Stimulated activated CD8-positive, alpha-beta memory T cell treated with anti-CD3 and anti-CD28 coated beads, Interleukin-2, amount 100 ng/mL, for 1 hour (primary cell): Measurements from ENCODE around the gene MYH4.

Experiments used
- DNase-seq, 2 donors: peaks; one replicate each; pipeline ENCODE4 v3.0.0-alpha.2; 2020; ENCODE audit warnings: low read depth in 2 of 2

The MYH4 gene

GRCh38 chr17:10469459-10469858, at the start of gene MYH4:
TSS of gene MYH4 (minus strand) at chr17:10469559. CDS start at chr17:10466745, 2,814 bp downstream.
- no peak for DNase-seq

GRCh38 chr17:10518271-10519037, 49.1 kb upstream of the MYH4 start, which contains the start of gene MYH1:
TSS of gene MYH1 (minus strand) at chr17:10518542. CDS start at chr17:10516642, 1,900 bp downstream.
- no peak for DNase-seq

GRCh38 chr17:10516638-10517037, 47.3 kb upstream of the MYH4 start:
- DNase-seq = no peak

- no peak for DNase-seq
These were observed 46.7 kb upstream of the MYH4 start for GRCh38 chr17:10516065-10516464.

DNA sequence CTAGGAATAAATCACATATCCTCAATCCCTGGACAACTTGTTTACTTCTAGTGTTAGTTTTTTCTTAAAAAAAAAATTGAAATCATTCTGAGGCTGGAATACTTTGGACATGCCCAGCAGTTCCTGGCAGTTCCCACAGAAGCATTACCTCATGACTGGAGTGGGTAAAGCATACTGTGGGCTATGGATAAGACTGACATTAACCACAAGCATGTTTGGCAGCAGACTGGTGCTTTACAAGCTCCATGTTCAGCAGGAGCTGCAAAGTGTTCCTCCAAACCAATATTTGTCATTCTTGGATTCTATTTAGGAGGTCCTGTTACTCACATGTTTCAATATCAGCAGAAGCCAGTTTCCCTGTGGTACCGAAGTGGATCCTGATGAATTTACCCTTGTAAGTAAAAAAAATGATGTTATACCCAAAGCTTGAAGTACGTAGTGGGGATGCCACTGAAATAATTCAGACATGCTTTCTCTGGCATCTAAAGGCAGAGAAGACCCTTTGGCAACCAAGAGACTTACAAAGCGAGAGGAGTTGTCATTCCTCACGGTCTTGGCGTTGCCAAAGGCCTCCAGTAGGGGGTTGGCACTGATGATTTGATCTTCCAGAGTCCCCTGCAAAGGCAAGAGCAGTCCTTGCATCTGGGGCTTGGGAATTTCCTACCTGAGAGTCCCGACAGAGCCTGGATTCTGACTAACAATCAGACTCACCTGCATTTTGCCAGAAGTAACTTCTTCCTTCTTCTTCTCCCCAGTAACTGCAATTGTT, 44.1 kb upstream of the MYH4 start:
- no peak for DNase-seq

GRCh38 chr17:10512856-10513255, 43.5 kb upstream of the MYH4 start:
- DNase-seq = no peak

GRCh38 chr17:10499950-10500349, 30.6 kb upstream of the MYH4 start:
- no peak for DNase-seq

DNA sequence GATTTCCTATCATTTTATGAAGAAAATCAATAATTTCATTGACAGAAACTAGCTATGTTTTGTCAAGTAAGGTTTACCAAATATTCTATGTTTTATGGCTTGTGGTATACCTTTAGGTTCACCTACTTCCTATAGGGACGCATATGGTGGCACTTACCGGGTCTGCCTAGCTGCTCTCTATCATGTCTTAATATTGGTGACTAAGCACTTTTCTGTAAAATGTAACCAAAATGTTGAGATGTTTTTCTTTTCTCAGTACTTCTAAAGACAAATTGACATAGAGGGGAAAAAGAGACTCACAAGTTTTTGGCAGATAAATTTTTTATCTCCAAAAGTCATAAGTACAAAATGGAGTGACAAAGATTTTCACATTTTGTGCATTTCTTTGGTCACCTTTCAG, 22.6 kb upstream of the MYH4 start:
- no peak for DNase-seq

- DNase-seq = no peak
These were observed 12.9 kb upstream of the MYH4 start for GRCh38 chr17:10482252-10482651.

DNA sequence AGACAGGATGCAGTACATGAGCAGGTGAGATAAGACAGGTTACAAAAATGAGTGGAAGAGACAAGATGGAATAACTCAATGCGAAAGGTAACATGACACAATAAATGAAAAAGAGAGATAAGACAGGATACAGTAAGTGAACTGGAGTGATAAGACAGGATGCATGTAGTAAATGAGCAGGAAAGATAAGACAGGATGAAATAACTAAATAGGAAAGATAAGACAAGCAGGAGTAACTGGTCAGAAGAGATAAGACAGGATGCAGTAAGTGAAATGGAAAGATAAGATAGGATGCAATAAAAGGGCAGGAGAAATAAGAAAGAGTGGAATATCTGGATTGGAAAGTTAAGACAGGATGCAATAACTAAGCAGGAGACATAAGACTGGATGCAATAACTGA, 8.3 kb upstream of the MYH4 start:
- no peak for DNase-seq

DNA sequence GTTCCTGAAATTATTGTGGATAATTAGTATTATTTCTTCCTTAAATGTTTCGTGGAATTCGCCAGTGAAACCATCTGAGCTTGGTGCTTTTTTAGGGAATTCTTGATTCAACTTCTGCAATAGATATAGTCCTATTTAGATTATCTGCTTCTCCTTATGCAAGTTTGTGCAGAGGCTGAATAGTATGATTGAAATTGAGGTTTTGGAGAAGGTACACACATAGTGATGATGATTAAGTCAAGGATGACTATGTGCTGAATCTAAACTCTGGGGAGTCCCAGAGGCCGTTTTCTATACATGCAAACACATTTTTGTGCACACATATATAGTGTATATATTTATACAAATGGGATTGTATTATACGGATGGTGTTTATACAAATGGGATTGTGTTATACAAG, 5.2 kb upstream of the MYH4 start:
- DNase-seq = no peak

DNA sequence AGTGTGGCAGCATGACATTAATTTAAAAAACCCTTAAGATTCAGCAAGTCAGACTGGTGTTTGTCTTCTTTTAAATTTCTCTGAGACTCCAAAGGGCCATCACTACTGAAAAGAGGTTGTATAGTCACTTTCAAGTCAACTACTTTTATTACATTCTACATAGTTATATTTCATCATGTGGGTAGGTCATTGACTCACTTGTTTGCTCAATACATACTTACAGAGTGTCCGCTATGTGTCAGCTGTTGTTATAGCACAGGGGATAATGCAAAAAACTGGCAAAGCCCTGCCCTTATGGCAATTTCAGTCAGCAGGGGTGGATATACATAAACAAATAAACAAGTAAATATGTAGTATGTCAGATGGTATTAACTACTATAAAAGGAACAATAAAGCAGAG, 2.5 kb upstream of the MYH4 start:
- DNase-seq = no peak

- DNase-seq = no peak
These were observed 6.0 kb downstream of the MYH4 start for GRCh38 chr17:10463402-10463801.

DNA sequence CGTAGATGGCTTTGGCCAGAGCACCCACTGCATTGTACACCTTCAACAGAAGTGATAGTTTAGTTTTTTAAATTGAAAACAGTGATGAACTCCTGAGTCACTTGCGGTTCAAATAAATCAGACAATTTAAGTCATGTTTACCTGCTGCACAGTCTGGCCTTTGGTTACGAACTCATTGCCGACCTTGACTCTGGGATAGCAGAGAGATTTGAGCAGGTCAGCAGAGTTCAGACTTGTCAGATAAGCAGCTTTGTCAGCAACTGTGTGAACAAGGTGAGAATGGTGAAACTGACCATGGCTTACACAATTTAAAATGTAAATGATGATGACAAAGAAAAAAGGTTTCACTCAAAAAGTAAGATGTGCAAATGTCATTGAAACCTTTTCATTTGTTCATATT, 9.3 kb downstream of the MYH4 start:
- DNase-seq = no peak

GRCh38 chr17:10458701-10459100, 10.7 kb downstream of the MYH4 start:
- no peak for DNase-seq

DNA sequence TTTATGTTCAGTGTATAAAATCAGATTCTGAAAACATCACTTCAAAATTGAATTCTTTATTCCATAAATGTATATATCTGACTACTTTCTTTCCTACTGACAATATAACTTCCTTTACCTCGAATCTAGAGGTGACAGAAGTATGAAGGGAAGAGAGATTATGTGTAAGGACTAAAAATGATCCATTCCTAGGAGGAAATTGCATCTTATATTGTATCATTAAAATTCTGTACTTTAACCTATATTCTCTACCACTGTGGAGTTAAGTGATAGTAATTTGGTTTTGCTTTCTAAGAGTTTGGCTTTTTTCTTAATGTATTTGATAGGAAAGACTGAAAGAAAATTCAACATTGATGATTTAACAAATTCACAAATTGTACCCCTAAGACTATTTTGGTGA, 11.4 kb downstream of the MYH4 start:
- no peak for DNase-seq

DNA sequence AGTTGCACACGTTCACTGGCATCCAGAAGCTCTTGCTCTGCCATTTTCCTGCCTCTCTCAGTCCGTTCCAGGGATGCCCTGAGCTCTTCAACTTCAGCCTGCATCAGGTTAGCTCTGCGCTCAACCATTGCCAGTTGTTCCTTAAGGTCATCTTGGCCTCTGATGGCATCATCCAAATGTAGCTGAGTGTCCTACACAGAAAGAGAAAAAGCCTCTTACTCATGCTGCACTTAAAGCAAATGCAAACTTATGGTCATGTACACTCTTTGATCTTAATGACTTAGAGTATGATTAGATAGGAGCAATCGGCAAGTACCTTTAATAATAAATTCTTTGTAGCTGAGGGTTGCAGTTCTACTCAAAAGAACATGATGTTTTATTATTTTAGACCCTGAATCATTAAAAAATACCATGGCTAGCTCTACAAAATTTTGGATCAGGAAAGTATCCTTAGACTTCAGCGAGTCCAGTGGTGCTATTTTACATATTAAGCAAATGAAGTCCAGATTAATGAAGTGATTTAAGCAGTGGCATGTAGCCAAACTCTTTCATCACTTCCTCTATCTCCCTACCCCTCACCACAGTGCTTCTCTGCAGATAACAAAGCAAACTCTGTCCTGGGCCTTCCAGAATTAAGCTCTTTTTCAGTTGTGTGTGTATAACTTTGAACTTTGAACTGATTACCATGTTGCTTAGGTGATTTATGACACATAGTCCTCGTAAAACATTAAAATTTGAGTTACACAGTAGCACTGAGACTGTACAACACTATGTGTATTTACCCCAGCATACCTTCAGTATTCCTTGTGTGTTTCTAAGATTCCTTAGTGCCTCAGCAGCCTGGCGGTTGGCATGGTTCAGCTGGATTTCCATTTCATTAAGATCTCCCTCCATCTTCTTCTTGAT, 22.1 kb downstream of the MYH4 start:
- DNase-seq = no peak

DNA sequence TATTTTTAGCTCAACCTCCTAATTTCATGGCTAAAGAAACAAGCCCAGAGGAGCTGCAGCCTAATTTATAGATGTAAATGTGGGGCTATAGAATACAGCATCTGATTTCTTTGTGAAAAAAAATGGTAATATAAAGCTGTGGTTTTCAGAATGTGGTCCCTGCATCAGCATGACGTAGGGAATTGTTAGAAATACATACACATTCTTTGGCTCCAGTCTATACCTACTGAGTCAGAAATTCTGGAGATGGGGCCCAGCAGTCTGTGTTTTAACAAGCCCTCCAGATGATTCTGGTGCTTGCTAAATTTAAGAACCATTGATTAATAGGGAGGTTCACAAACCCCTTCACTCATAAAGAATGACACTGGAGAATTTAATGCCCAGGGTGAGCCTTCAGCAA, 29.5 kb downstream of the MYH4 start:
- no peak for DNase-seq

- DNase-seq = no peak
These were observed 34.3 kb downstream of the MYH4 start for GRCh38 chr17:10435096-10435495.

GRCh38 chr17:10429421-10430045, 39.8 kb downstream of the MYH4 start:
- no peak for DNase-seq

DNA sequence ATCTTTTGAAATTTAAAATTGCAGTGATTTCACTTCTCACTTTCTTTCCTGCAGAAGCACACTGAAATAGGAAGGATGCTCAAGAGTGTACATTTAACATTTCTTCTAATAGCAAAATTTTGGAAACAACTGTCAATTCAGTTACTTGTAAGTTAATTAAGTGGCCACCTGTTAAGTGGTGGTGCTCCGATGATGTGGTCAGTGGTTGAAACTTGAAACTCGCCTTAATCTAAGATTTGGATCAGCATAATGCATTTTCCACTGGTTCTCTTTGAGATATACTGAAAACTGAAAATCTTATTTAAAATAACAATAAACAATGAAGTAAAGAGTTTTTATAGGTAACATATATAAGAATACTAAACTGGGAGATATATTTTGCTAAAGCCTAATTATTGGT, 40.6 kb downstream of the MYH4 start:
- no peak for DNase-seq
